Measurements from ENCODE around the gene MMP15.

- TF ChIP-seq CTCF (IDR thresholded peaks at IDR 0.05) (no peak), POLR2A (IDR thresholded peaks at IDR 0.05) (no peak)
These were observed 29.0 kb upstream of the MMP15 start for GRCh38 chr16:57996406-57997175.
